ENCODE data around the gene SGSM2. TPM values are rescaled to one million over a fixed set of nuclear protein-coding genes. Genes with fewer than 3 reads are reported as not detected.

Gene SGSM2
- total and polyA plus RNA-seq, 8 donors = 43.6 to 116 (median 87.8) TPM

DNA sequence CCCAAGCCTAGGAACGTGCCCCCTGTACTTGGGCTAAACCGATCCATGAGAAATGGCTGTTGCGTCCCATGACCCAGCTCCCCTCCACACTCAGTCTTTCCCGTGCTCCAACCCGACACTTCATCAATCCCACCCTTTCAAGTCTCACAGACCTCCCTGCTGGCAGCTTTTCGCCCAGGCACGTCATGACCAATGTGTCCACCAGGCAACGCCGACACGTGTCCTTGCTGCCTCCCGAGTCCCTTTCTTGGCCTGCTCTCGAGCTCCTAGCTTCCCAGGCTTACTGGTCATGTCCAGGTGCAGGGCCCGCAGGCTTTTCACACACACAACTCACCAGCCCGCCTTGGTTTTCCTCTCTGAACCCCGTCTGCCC, 51.4 kb downstream of the SGSM2 start:
- H3K9me3 ChIP-seq = no peaks in the 10 kb centered on the region
- no peak overlapping the region for H3K4me3 ChIP-seq
- no peak for ATAC-seq
- H3K27me3 ChIP-seq = no peaks in the 10 kb centered on the region
- DNase-seq = peak in 1 of 4 donors; percentile 68
- intact Hi-C loops (cut with DNase I) = no loop called here
- peaks cover 19 to 29% of the 10 kb centered on the region in 2 donors for H3K4me1 ChIP-seq
- H3K36me3 ChIP-seq = peaks cover 0 to 36% of the 10 kb centered on the region in 2 donors
- TF ChIP-seq, protein P1, sequence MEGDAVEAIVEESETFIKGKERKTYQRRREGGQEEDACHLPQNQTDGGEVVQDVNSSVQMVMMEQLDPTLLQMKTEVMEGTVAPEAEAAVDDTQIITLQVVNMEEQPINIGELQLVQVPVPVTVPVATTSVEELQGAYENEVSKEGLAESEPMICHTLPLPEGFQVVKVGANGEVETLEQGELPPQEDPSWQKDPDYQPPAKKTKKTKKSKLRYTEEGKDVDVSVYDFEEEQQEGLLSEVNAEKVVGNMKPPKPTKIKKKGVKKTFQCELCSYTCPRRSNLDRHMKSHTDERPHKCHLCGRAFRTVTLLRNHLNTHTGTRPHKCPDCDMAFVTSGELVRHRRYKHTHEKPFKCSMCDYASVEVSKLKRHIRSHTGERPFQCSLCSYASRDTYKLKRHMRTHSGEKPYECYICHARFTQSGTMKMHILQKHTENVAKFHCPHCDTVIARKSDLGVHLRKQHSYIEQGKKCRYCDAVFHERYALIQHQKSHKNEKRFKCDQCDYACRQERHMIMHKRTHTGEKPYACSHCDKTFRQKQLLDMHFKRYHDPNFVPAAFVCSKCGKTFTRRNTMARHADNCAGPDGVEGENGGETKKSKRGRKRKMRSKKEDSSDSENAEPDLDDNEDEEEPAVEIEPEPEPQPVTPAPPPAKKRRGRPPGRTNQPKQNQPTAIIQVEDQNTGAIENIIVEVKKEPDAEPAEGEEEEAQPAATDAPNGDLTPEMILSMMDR (IDR thresholded peaks at IDR 0.05) = no peak
- no peak overlapping the region for H3K27ac ChIP-seq

DNA sequence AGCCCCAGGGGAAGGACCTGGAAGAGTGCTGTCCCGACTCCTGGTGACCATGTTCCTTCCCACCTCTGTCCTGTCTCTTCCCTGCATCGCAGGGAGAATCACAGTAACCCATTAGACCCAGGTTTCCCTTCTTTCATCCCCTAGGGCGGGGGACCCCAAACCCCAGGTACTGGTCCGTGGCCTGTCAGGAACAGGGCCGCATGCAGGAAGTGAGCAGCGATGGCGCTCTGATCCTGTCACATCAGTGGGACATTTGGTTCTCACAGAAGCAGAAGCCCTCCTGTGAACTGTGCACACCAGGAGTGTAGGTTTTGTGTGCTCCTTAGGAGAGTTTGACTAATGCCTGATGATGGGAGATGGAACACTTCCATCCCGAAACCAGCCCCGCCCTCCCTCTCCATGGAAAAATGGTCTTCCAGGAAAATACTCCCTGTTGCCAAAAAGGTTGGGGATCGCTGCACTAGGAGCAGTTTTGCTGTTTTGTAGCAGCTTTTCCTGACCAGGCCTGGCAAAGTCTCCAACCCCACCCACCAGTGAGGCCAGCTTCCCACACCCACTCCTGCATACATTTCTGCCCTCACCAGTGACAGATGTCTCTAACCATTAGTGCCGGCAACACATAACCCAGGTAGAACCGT, 53.0 kb downstream of the SGSM2 start:
- peaks cover 28 to 43% of the 10 kb centered on the region in 2 donors for H3K4me1 ChIP-seq
- TF ChIP-seq, protein P1 (IDR thresholded peaks at IDR 0.05) = no peak
- H3K27ac ChIP-seq = peak overlapping the region in 1 of 2 donors; percentile 100
- intact Hi-C loops (cut with DNase I) = no loop called here
- H3K27me3 ChIP-seq = no peaks in the 10 kb centered on the region
- no peak overlapping the region for H3K4me3 ChIP-seq
- peaks cover 0 to 34% of the 10 kb centered on the region in 2 donors for H3K36me3 ChIP-seq
- no peaks in the 10 kb centered on the region for H3K9me3 ChIP-seq
- ATAC-seq (no peak), DNase-seq (no peak)

DNA sequence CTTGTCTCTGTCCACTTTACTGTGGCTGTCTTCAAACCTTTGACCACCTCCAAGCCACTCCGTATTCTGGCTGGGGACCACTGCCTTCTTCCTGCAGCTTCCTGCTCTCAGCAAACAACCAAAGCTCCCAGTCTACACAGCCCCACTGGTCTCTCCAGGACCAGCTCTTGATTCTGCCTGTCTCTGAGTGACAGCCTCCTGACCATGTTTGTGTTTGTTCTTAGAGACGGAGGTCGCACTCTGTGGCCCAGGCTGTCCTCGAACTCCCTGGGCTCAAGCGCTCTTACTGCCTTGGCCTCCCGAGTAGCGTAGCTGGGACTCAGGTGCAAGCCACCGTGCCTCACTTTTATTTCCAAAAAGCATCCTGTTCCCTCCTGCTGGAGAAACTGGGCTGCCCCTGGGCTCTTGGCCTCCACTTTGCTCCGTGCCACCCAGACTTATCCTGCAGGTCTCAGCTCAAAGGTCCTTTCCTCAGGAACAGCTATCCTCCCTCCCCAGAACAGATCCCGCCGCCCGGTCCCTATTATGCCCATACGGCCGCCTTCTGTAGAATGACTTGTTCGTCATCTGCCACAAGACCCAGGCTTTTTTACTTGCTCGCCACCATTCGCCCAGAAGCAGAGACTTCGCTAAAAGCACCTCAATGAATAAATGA, 54.4 kb downstream of the SGSM2 start:
- no peaks in the 10 kb centered on the region for H3K27me3 ChIP-seq
- H3K27ac ChIP-seq = peak overlapping the region; percentile 99 to 100
- TF ChIP-seq, protein P1 (IDR thresholded peaks at IDR 0.05) = no peak
- no peaks in the 10 kb centered on the region for H3K9me3 ChIP-seq
- DNase-seq = peak in 1 of 4 donors; percentile 67
- peaks cover 0 to 20% of the 10 kb centered on the region in 2 donors for H3K36me3 ChIP-seq
- intact Hi-C loops (cut with DNase I) = no loop called here
- peaks cover 40 to 57% of the 10 kb centered on the region in 2 donors for H3K4me1 ChIP-seq
- ATAC-seq = no peak
- H3K4me3 ChIP-seq = peak overlapping the region; percentile 27 to 87

DNA sequence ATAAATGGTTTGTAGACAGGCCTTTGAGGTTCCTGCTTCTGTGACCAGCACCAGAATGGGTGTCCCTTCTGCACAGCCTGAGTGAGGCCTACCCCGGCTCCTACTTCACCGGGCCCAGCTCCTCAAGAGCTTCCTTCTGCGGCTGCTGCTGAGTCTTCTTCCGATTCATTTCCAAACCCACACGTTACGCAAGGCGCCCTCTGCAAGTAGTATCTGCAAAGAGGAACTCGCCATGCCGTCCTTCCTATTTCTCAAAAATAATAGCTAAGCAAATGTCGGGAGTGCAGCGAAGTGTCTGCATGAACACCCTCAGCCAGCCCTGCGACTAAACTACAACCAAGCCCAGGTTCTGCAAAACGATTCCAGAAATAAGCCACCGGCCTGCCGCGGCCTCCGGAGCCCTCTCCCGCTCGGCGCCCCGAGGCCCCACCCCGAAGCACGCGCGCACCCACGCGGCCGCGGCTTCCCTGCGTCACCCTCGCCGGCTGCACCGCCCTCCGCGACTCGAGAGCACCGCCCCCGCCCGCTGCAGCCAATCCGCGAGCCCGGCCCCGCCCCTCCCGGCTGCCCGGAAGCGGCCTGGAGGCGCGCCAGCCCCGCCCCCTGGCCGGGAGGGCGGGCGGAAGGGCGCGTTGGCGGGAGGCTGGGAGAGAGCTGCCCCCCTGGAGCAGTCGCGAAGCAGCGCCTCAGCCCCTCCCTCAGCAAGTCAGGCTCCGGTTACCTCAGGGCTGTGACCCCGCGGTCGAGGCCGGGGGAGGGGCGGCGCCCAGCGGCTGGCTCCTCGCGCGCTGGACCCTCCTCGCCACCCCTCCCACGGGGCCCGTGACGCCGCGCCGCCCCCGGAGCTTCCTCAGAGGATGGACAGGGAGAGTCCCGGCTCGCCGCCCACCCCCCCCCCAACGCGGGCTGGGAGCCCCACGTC, 55.2 kb downstream of the SGSM2 start:
- intact Hi-C loops (cut with DNase I) = no loop called here
- ATAC-seq (peak; percentile 60), DNase-seq (peak; percentile 92 to 97 (median 95))
- Histone ChIP-seq H3K36me3 (peaks cover 0 to 13% of the 10 kb centered on the region in 2 donors), H3K9me3 (no peaks in the 10 kb centered on the region), H3K27ac (peak overlapping the region; percentile 99 to 100), H3K4me1 (peaks cover 45 to 65% of the 10 kb centered on the region in 2 donors), H3K27me3 (no peaks in the 10 kb centered on the region), H3K4me3 (peak overlapping the region; percentile 59 to 87)
- TF ChIP-seq, protein P1 (IDR thresholded peaks at IDR 0.05) = no peak

Data from left lung (tissue), 10 donors.